ENCODE results near the gene HAPLN1. TPM values are rescaled to one million over a fixed set of nuclear protein-coding genes. Genes with fewer than 3 reads are reported as not detected.
A peak's percentile ranks its signal among the peaks of the same experiment; 100 is the strongest.

Gene HAPLN1
- total and polyA plus RNA-seq, 2 of the 4 experiments (the other 2 are of a cell fraction): under 0.01 to 0.07 TPM

- ATAC-seq (ENCODE audit: low read depth) (peak; percentile 95), DNase-seq (peak; percentile 40)
- Histone ChIP-seq H3K27ac (ENCODE audit: insufficient read depth, low read length) (no peak overlapping the region), H3K36me3 (ENCODE audit: control insufficient read depth, insufficient read depth, low read length) (no peaks in the 10 kb centered on the region), H3K4me1 (ENCODE audit: control insufficient read depth, insufficient read depth, low read length) (no peaks in the 10 kb centered on the region), H3K79me1 (ENCODE audit: low read depth in 1 of 2, low read length in 2 of 2) (no peaks in the 10 kb centered on the region), H3K56ac (ENCODE audit: extremely low read depth, insufficient read depth, low read length) (no peak overlapping the region), H2BK20ac (ENCODE audit: low read depth, low read length) (no peak overlapping the region), H2AK9ac (replicated peaks; ENCODE audit: low read depth, low read length, poor library complexity) (no peak overlapping the region), H3K9me3 (ENCODE audit: control insufficient read depth, insufficient read depth, low read length) (0 out of 2 replicates have a peak, but pooled peaks cover 2% of the 10 kb centered on the region), H3K4ac (ENCODE audit: low read depth, low read length) (no peak overlapping the region), H2BK15ac (ENCODE audit: low read depth, low read length) (no peak overlapping the region), H4K8ac (ENCODE audit: low read depth in 2 of 2, low read length in 2 of 2) (no peak overlapping the region), H3K9me1 (ENCODE audit: insufficient read depth, low read length) (no peaks in the 10 kb centered on the region), H4K5ac (ENCODE audit: low read depth, low read length) (no peak overlapping the region), H4K20me1 (ENCODE audit: insufficient read depth, low read length) (no peaks in the 10 kb centered on the region), H3K9ac (ENCODE audit: low read depth, low read length) (no peak overlapping the region), H2AFZ (replicated peaks; ENCODE audit: low read length, poor library complexity) (no peak overlapping the region), H3K23ac (ENCODE audit: low read depth, low read length) (no peak overlapping the region), H2AK5ac (ENCODE audit: low read depth, low read length) (no peak overlapping the region), H3K4me3 (ENCODE audit: insufficient read depth, low read depth, low read length) (no peak overlapping the region), H4K91ac (ENCODE audit: insufficient read depth, low read depth, low read length) (no peak overlapping the region), H3K18ac (ENCODE audit: low read depth, low read length) (no peak overlapping the region), H2BK120ac (ENCODE audit: low read depth, low read length) (no peak overlapping the region), H3K27me3 (ENCODE audit: control insufficient read depth, insufficient read depth, low read length) (peaks cover 10% of the 10 kb centered on the region), H3K4me2 (ENCODE audit: low read depth, low read length) (no peak overlapping the region), H2BK5ac (ENCODE audit: low read depth, low read length, poor library complexity, severe bottlenecking) (no peak overlapping the region), H3K14ac (replicated peaks; ENCODE audit: low read depth, low read length) (no peak overlapping the region)
- in situ Hi-C loops (cut with MboI; ENCODE audit: low sequenced_read_pairs) (no loop called here), intact Hi-C loops (cut with micrococcal nuclease) (loop anchor here (5.0 kb wide), 1 partner anchor 104 kb away; no protein-coding TSS in a partner anchor), dilution Hi-C loops (cut with HindIII; ENCODE audit: low sequenced_read_pairs, unreplicated experiment) (no loop called here)
- TF ChIP-seq BHLHE40 (IDR thresholded peaks at IDR 0.05; ENCODE audit: low read depth, low read length) (no peak), ELK1 (IDR thresholded peaks at IDR 0.05; ENCODE audit: borderline replicate concordance, low read depth, low read length) (no peak), RAD21 (IDR thresholded peaks at IDR 0.05; ENCODE audit: low read length) (peak; percentile 41), POLR2A (IDR thresholded peaks at IDR 0.05; ENCODE audit: low read depth, low read length) (no peak), RFX5 (IDR thresholded peaks at IDR 0.05; ENCODE audit: low read depth, low read length) (no peak), MXI1 (IDR thresholded peaks at IDR 0.05; ENCODE audit: borderline replicate concordance, low read depth, low read length) (no peak), NFE2L2 (IDR thresholded peaks at IDR 0.05; ENCODE audit: low read depth, low read length) (no peak), SMC3 (IDR thresholded peaks at IDR 0.05; ENCODE audit: low read depth, low read length) (peak; percentile 23; the same call in 1 of the 2 replicates), MAZ (IDR thresholded peaks at IDR 0.05; ENCODE audit: borderline replicate concordance, low read depth, low read length) (no peak), FOS (IDR thresholded peaks at IDR 0.05; ENCODE audit: low read depth, low read length) (no peak), CHD1 (IDR thresholded peaks at IDR 0.05; ENCODE audit: low read depth, low read length) (no peak), CTCF (conservative IDR thresholded peaks at IDR 0.05; ENCODE audit: low read depth, low read length) (peak; percentile 54), USF2 (IDR thresholded peaks at IDR 0.05; ENCODE audit: low read depth, low read length) (no peak), MAFK (IDR thresholded peaks at IDR 0.05; ENCODE audit: low read depth, low read length) (no peak), RCOR1 (IDR thresholded peaks at IDR 0.05; ENCODE audit: insufficient replicate concordance, low read length) (no peak), CEBPB (IDR thresholded peaks at IDR 0.05; ENCODE audit: low read depth, low read length) (no peak)
- WGBS, 2 experiments (ENCODE audit: extremely low coverage in 2 of 2, insufficient read length in 1 of 2): no CpG with 5 or more reads among the region's 3 CpGs
- BruUV-seq (replicated peaks): no TSS peak
- ChIA-PET CTCF (interaction anchor here (0.5 to 2.0 kb wide), 15 partner anchors 8 to 1137 kb away, joined by 3 to 8 read pairs (median 4); no protein-coding TSS in a partner anchor), POLR2A (ENCODE audit: unreplicated experiment) (interaction anchor here (0.6 kb wide), 1 partner anchor 318 kb away, joined by 6 read pairs; no protein-coding TSS in a partner anchor)
These were observed 112.5 kb downstream of the HAPLN1 start for GRCh38 chr5:83608122-83608521.
